Heart left ventricle (tissue), 13 donors: ENCODE measurements around the gene DHX32.
A peak's percentile ranks its signal among the peaks of the same experiment; 100 is the strongest.

Experiments
- POLR2A ChIP-seq, 2 donors: fragments of 450-650 bp; IDR thresholded peaks; one replicate each; pipeline ENCODE4 v1.6.1; 2017; ENCODE audit warnings: antibody characterized with exemption in 2 of 2, mild to moderate bottlenecking in 2 of 2, moderate library complexity in 2 of 2
- TF ChIP-seq, protein P1 (sequence below), 12 donors: fragments of 200-600 bp; sonication (generic) in 4 of 12; IDR thresholded peaks; one replicate each; pipeline versions ENCODE4 v1.5.0 to v1.8.0; 2018 to 2022; ENCODE audit warnings: antibody characterized with exemption in 12 of 12, mild to moderate bottlenecking in 5 of 12
- donor health status: ischemic (EF 13 %, LVEDD 7.1; RV severe dilation, severe dysfunction).
- donor health status: DM: no; HTN: yes; CAD: no.
- donor health status: DM: no; HTN: no; CAD: no.
- donor health status: ischemic (EF 25% LVEDD 6.9; RV normal size, moderate dysfunction).
- donor health status: ischemic (EF 25% LVEDD 5.7; RV mildly dilated, moderate dysfunction).
- donor health status: ischemic (EF 35%, LVEDD 5.7; RV mildly dilated, moderate dysfunction).
- donor health status: nonischemic (EF 11% LVEDD 7.7; RV severe dilation, severe dysfunction).
- donor health status: DM: yes; HTN: yes; CAD: no.
- donor health status: PGD.
- donor health status: ischemic (EF 29% LVEDD 5.4; RV normal size, mild dysfunction).
- donor health status: nonischemic (EF 23%, LVEDD 6.1; RV moderate dilation, normal function).

GRCh38 chr10:125822878-125823662, 58.0 kb downstream of the DHX32 start, which contains the start of the genes BCCIP and UROS:
- TF ChIP-seq, protein P1, sequence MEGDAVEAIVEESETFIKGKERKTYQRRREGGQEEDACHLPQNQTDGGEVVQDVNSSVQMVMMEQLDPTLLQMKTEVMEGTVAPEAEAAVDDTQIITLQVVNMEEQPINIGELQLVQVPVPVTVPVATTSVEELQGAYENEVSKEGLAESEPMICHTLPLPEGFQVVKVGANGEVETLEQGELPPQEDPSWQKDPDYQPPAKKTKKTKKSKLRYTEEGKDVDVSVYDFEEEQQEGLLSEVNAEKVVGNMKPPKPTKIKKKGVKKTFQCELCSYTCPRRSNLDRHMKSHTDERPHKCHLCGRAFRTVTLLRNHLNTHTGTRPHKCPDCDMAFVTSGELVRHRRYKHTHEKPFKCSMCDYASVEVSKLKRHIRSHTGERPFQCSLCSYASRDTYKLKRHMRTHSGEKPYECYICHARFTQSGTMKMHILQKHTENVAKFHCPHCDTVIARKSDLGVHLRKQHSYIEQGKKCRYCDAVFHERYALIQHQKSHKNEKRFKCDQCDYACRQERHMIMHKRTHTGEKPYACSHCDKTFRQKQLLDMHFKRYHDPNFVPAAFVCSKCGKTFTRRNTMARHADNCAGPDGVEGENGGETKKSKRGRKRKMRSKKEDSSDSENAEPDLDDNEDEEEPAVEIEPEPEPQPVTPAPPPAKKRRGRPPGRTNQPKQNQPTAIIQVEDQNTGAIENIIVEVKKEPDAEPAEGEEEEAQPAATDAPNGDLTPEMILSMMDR (IDR thresholded peaks at IDR 0.05), result peak in 2 of 12 donors; percentile 11 to 18
- TF ChIP-seq POLR2A (IDR thresholded peaks at IDR 0.05), result peak in 1 of 2 donors; percentile 52
